Measurements from ENCODE around the gene MTMR2. TPM values are rescaled to one million over a fixed set of nuclear protein-coding genes. Genes with fewer than 3 reads are reported as not detected.

MTMR2 gene
- 58.9 TPM for polyA plus RNA-seq (2013, experiment 1 of 2)
- polyA plus RNA-seq (2013, experiment 2 of 2): 56.8 TPM

- peaks cover 8% of the 10 kb centered on the region for H3K4me1 ChIP-seq (ENCODE audit: control insufficient read depth, insufficient read depth, low read length, poor library complexity, severe bottlenecking)
- peaks cover 3% of the 10 kb centered on the region for H3K36me3 ChIP-seq (ENCODE audit: control insufficient read depth, insufficient read depth, low read length)
- H3K9me3 ChIP-seq (ENCODE audit: control insufficient read depth, low read length): no peaks in the 10 kb centered on the region
- peak within 1 kb of the TSS; percentile 69 for H3K4me3 ChIP-seq (ENCODE audit: extremely low read depth, insufficient read depth, low read length, poor library complexity, severe bottlenecking)
- H3K27ac ChIP-seq (ENCODE audit: low read depth, low read length, severe bottlenecking): peak within 1 kb of the TSS; percentile 92
- 0% methylated on average over 46 to 48 of the region's 49 CpGs for WGBS, 2 experiments (ENCODE audit: insufficient coverage in 2 of 2)
Observed at GRCh38 chr11:95923728-95924413, at the start of gene MTMR2. Gene MTMR2, minus strand, starts transcription at chr11:95924107. Its CDS starts 153 bp downstream, at chr11:95923954.

- Histone ChIP-seq H3K4me3 (ENCODE audit: extremely low read depth, insufficient read depth, low read length, poor library complexity, severe bottlenecking) (no peak overlapping the region), H3K4me1 (ENCODE audit: control insufficient read depth, insufficient read depth, low read length, poor library complexity, severe bottlenecking) (no peaks in the 10 kb centered on the region), H3K27ac (ENCODE audit: low read depth, low read length, severe bottlenecking) (no peak overlapping the region), H3K9me3 (ENCODE audit: control insufficient read depth, low read length) (no peaks in the 10 kb centered on the region), H3K36me3 (ENCODE audit: control insufficient read depth, insufficient read depth, low read length) (no peaks in the 10 kb centered on the region)
- no CpG with 5 or more reads among the region's 2 CpGs for WGBS, 2 experiments (ENCODE audit: insufficient coverage in 2 of 2)
Observed at GRCh38 chr11:95972060-95972459, 48.2 kb upstream of the MTMR2 start.

GRCh38 chr11:95968585-95968984, 44.7 kb upstream of the MTMR2 start:
- Histone ChIP-seq H3K27ac (ENCODE audit: low read depth, low read length, severe bottlenecking) (no peak overlapping the region), H3K9me3 (ENCODE audit: control insufficient read depth, low read length) (no peaks in the 10 kb centered on the region), H3K4me3 (ENCODE audit: extremely low read depth, insufficient read depth, low read length, poor library complexity, severe bottlenecking) (no peak overlapping the region), H3K36me3 (ENCODE audit: control insufficient read depth, insufficient read depth, low read length) (no peaks in the 10 kb centered on the region), H3K4me1 (ENCODE audit: control insufficient read depth, insufficient read depth, low read length, poor library complexity, severe bottlenecking) (no peaks in the 10 kb centered on the region)
- no CpG with 5 or more reads among the region's 1 CpG for WGBS, 2 experiments (ENCODE audit: insufficient coverage in 2 of 2)

GRCh38 chr11:95964281-95964680, 40.4 kb upstream of the MTMR2 start:
- no peak overlapping the region for H3K4me3 ChIP-seq (ENCODE audit: extremely low read depth, insufficient read depth, low read length, poor library complexity, severe bottlenecking)
- H3K36me3 ChIP-seq (ENCODE audit: control insufficient read depth, insufficient read depth, low read length): no peaks in the 10 kb centered on the region
- no peaks in the 10 kb centered on the region for H3K4me1 ChIP-seq (ENCODE audit: control insufficient read depth, insufficient read depth, low read length, poor library complexity, severe bottlenecking)
- 75 to 100% methylated on average over 1 of the region's 1 CpG for WGBS, 2 experiments (ENCODE audit: insufficient coverage in 2 of 2)
- H3K27ac ChIP-seq (ENCODE audit: low read depth, low read length, severe bottlenecking): no peak overlapping the region
- no peaks in the 10 kb centered on the region for H3K9me3 ChIP-seq (ENCODE audit: control insufficient read depth, low read length)

- Histone ChIP-seq H3K4me1 (ENCODE audit: control insufficient read depth, insufficient read depth, low read length, poor library complexity, severe bottlenecking) (no peaks in the 10 kb centered on the region), H3K36me3 (ENCODE audit: control insufficient read depth, insufficient read depth, low read length) (no peaks in the 10 kb centered on the region), H3K4me3 (ENCODE audit: extremely low read depth, insufficient read depth, low read length, poor library complexity, severe bottlenecking) (no peak overlapping the region), H3K9me3 (ENCODE audit: control insufficient read depth, low read length) (no peaks in the 10 kb centered on the region), H3K27ac (ENCODE audit: low read depth, low read length, severe bottlenecking) (no peak overlapping the region)
- no CpG with 5 or more reads among the region's 1 CpG for whole genome bisulfite sequencing, 2 experiments (ENCODE audit: insufficient coverage in 2 of 2)
Observed at GRCh38 chr11:95961758-95962157, 37.9 kb upstream of the MTMR2 start.

GRCh38 chr11:95950905-95951304, 27.0 kb upstream of the MTMR2 start:
- H3K4me3 ChIP-seq (ENCODE audit: extremely low read depth, insufficient read depth, low read length, poor library complexity, severe bottlenecking): no peak overlapping the region
- H3K4me1 ChIP-seq (ENCODE audit: control insufficient read depth, insufficient read depth, low read length, poor library complexity, severe bottlenecking): no peaks in the 10 kb centered on the region
- no peak overlapping the region for H3K27ac ChIP-seq (ENCODE audit: low read depth, low read length, severe bottlenecking)
- no peaks in the 10 kb centered on the region for H3K36me3 ChIP-seq (ENCODE audit: control insufficient read depth, insufficient read depth, low read length)
- H3K9me3 ChIP-seq (ENCODE audit: control insufficient read depth, low read length): peaks cover 19% of the 10 kb centered on the region

GRCh38 chr11:95948637-95949036, 24.7 kb upstream of the MTMR2 start:
- Histone ChIP-seq H3K27ac (ENCODE audit: low read depth, low read length, severe bottlenecking) (no peak overlapping the region), H3K36me3 (ENCODE audit: control insufficient read depth, insufficient read depth, low read length) (no peaks in the 10 kb centered on the region), H3K4me1 (ENCODE audit: control insufficient read depth, insufficient read depth, low read length, poor library complexity, severe bottlenecking) (no peaks in the 10 kb centered on the region), H3K9me3 (ENCODE audit: control insufficient read depth, low read length) (peaks cover 40% of the 10 kb centered on the region), H3K4me3 (ENCODE audit: extremely low read depth, insufficient read depth, low read length, poor library complexity, severe bottlenecking) (no peak overlapping the region)
- 91 to 92% methylated on average over 2 to 3 of the region's 3 CpGs for WGBS, 2 experiments (ENCODE audit: insufficient coverage in 2 of 2)

GRCh38 chr11:95944623-95945022, 20.7 kb upstream of the MTMR2 start:
- no peak overlapping the region for H3K4me3 ChIP-seq (ENCODE audit: extremely low read depth, insufficient read depth, low read length, poor library complexity, severe bottlenecking)
- H3K27ac ChIP-seq (ENCODE audit: low read depth, low read length, severe bottlenecking): no peak overlapping the region
- 82 to 88% methylated on average over 4 of the region's 4 CpGs for WGBS, 2 experiments (ENCODE audit: insufficient coverage in 2 of 2)
- H3K4me1 ChIP-seq (ENCODE audit: control insufficient read depth, insufficient read depth, low read length, poor library complexity, severe bottlenecking): no peaks in the 10 kb centered on the region
- peaks cover 44% of the 10 kb centered on the region for H3K9me3 ChIP-seq (ENCODE audit: control insufficient read depth, low read length)
- H3K36me3 ChIP-seq (ENCODE audit: control insufficient read depth, insufficient read depth, low read length): no peaks in the 10 kb centered on the region

GRCh38 chr11:95943546-95943945, 19.6 kb upstream of the MTMR2 start:
- H3K4me1 ChIP-seq (ENCODE audit: control insufficient read depth, insufficient read depth, low read length, poor library complexity, severe bottlenecking): no peaks in the 10 kb centered on the region
- no CpG with 5 or more reads among the region's 1 CpG for WGBS, 2 experiments (ENCODE audit: insufficient coverage in 2 of 2)
- no peak overlapping the region for H3K27ac ChIP-seq (ENCODE audit: low read depth, low read length, severe bottlenecking)
- H3K36me3 ChIP-seq (ENCODE audit: control insufficient read depth, insufficient read depth, low read length): no peaks in the 10 kb centered on the region
- peaks cover 41% of the 10 kb centered on the region for H3K9me3 ChIP-seq (ENCODE audit: control insufficient read depth, low read length)
- no peak overlapping the region for H3K4me3 ChIP-seq (ENCODE audit: extremely low read depth, insufficient read depth, low read length, poor library complexity, severe bottlenecking)

GRCh38 chr11:95939091-95939490, 15.2 kb upstream of the MTMR2 start:
- H3K4me3 ChIP-seq (ENCODE audit: extremely low read depth, insufficient read depth, low read length, poor library complexity, severe bottlenecking): no peak overlapping the region
- no peak overlapping the region for H3K27ac ChIP-seq (ENCODE audit: low read depth, low read length, severe bottlenecking)
- H3K4me1 ChIP-seq (ENCODE audit: control insufficient read depth, insufficient read depth, low read length, poor library complexity, severe bottlenecking): no peaks in the 10 kb centered on the region
- peaks cover 9% of the 10 kb centered on the region for H3K9me3 ChIP-seq (ENCODE audit: control insufficient read depth, low read length)
- H3K36me3 ChIP-seq (ENCODE audit: control insufficient read depth, insufficient read depth, low read length): no peaks in the 10 kb centered on the region
- WGBS, 2 experiments (ENCODE audit: insufficient coverage in 2 of 2): 90 to 92% methylated on average over 5 of the region's 6 CpGs

GRCh38 chr11:95937358-95937757, 13.5 kb upstream of the MTMR2 start:
- no peaks in the 10 kb centered on the region for H3K36me3 ChIP-seq (ENCODE audit: control insufficient read depth, insufficient read depth, low read length)
- no peak overlapping the region for H3K27ac ChIP-seq (ENCODE audit: low read depth, low read length, severe bottlenecking)
- no peak overlapping the region for H3K4me3 ChIP-seq (ENCODE audit: extremely low read depth, insufficient read depth, low read length, poor library complexity, severe bottlenecking)
- H3K4me1 ChIP-seq (ENCODE audit: control insufficient read depth, insufficient read depth, low read length, poor library complexity, severe bottlenecking): no peaks in the 10 kb centered on the region
- no peaks in the 10 kb centered on the region for H3K9me3 ChIP-seq (ENCODE audit: control insufficient read depth, low read length)

All from mesodermal cell (in vitro differentiated cells).